Endothelial cell of umbilical vein (primary cell): ENCODE results near the gene UNC45A. TPM values are rescaled to one million over a fixed set of nuclear protein-coding genes. Genes with fewer than 3 reads are reported as not detected.
"Not testable (repeated sequence)": the region's sequence is repeated elsewhere in the genome, so short reads cannot be mapped to it uniquely, and the experiment has no call there.

Experiments used
- BruUV-seq: library from RNA; stranded (reverse); fragments of 400-500 nt; replicated peaks from 2 replicates; lab custom pipeline; 2021; lab: Mats Ljungman, UMichigan
- CTCF ChIA-PET: fragments of 300-600, 350-600 bp; sonication (Branson Sonifier 250); formaldehyde crosslinking; loops from one replicate; lab custom pipeline; 2021; ENCODE audit warnings: antibody characterized with exemption, inconsistent platforms; lab: Charles Lee
- POLR2A ChIA-PET: fragments of 300-600, 350-600 bp; sonication (Branson Sonifier 250); formaldehyde crosslinking; loops from one replicate; lab custom pipeline; 2021; ENCODE audit warnings: antibody characterized with exemption, inconsistent platforms; lab: Charles Lee
- DNase-seq: peaks from one replicate; pipeline ENCODE4 v3.0.0-alpha.2; 2011; ENCODE audit warnings: low read depth, low spot score
- FAIRE-seq: peaks from 2 replicates; lab custom pipeline; 2011; peaks lifted over from hg19 to GRCh38; lab: Jason Lieb, UNC
- H2AFZ ChIP-seq: 2 replicates; pipeline ENCODE4 v1.6.0; 2012; ENCODE audit warnings: low read depth, low read length, control low read depth, inconsistent platforms
- H3K27ac ChIP-seq: 2 replicates; pipeline ENCODE4 v1.5.1; 2011; ENCODE audit warnings: low read depth, mild to moderate bottlenecking, control low read depth, low read length, moderate library complexity; ENCODE audit not compliant: insufficient read depth
- H3K27me3 ChIP-seq, 2 experiments: 2 replicates each; pipeline versions ENCODE4 v1.6.0 to v1.6.1; 2011; ENCODE audit warnings: low read length in 2 of 2, mixed read lengths in 1 of 2; ENCODE audit not compliant: control insufficient read depth in 2 of 2, insufficient read depth in 2 of 2
- H3K36me3 ChIP-seq, 2 experiments: 2 replicates in 1 of 2; 3 replicates in 1 of 2; pipeline ENCODE4 v1.5.1; 2011; ENCODE audit warnings: low read length in 2 of 2, mild to moderate bottlenecking in 1 of 2, moderate library complexity in 1 of 2; ENCODE audit not compliant: control insufficient read depth in 2 of 2, insufficient read depth in 2 of 2; ENCODE audit errors: extremely low read depth in 1 of 2
- H3K4me1 ChIP-seq: 3 replicates; pipeline ENCODE4 v1.5.1; 2011; ENCODE audit warnings: mild to moderate bottlenecking, low read length; ENCODE audit not compliant: control insufficient read depth, insufficient read depth; ENCODE audit errors: extremely low read depth
- H3K4me2 ChIP-seq: 2 replicates; pipeline ENCODE4 v1.6.1; 2011; ENCODE audit warnings: low read length, control low read depth, mixed read lengths; ENCODE audit not compliant: insufficient read depth
- H3K4me3 ChIP-seq, 3 experiments: fragments of 200-600 bp in 1 of 3; sonication (generic), shearing (Covaris generic) in 1 of 3; replicated peaks in 1 of 3; 2 replicates each; pipeline ENCODE4 v1.5.1; 2011 to 2016; ENCODE audit warnings: control low read depth in 3 of 3, low read length in 3 of 3, mild to moderate bottlenecking in 2 of 3, inconsistent platforms in 1 of 3, low read depth in 1 of 3, moderate library complexity in 1 of 3; ENCODE audit not compliant: insufficient read depth in 1 of 3
- H3K79me2 ChIP-seq: 2 replicates; pipeline ENCODE4 v1.6.0; 2012; ENCODE audit warnings: low read length, inconsistent platforms; ENCODE audit not compliant: control insufficient read depth, insufficient read depth
- H3K9ac ChIP-seq: replicated peaks from 2 replicates; pipeline ENCODE3; 2011; ENCODE audit warnings: low read length, control low read depth; ENCODE audit not compliant: insufficient read depth; ENCODE audit errors: extremely low read depth
- H3K9me1 ChIP-seq: replicated peaks from 3 replicates; pipeline ENCODE4 v1.6.0; 2011; ENCODE audit warnings: mild to moderate bottlenecking, low read length; ENCODE audit not compliant: control insufficient read depth, insufficient read depth; ENCODE audit errors: extremely low read depth
- H3K9me3 ChIP-seq: replicated peaks from 2 replicates; pipeline ENCODE4 v1.5.1; 2012; ENCODE audit warnings: low read length, inconsistent platforms; ENCODE audit not compliant: control insufficient read depth, insufficient read depth
- H4K20me1 ChIP-seq: replicated peaks from 2 replicates; pipeline ENCODE3; 2011; ENCODE audit warnings: mild to moderate bottlenecking, low read length; ENCODE audit not compliant: control insufficient read depth, insufficient read depth; ENCODE audit errors: extremely low read depth
- EZH2 ChIP-seq: IDR thresholded peaks from 2 replicates; pipeline ENCODE4 v1.6.1; 2012; ENCODE audit warnings: borderline replicate concordance, low read depth, mild to moderate bottlenecking, moderate library complexity, low read length, inconsistent platforms; ENCODE audit not compliant: severe bottlenecking
- FOS ChIP-seq: IDR thresholded peaks from 2 replicates; pipeline ENCODE4 v1.6.1; 2011; ENCODE audit warnings: mild to moderate bottlenecking, low read length, moderate library complexity, borderline replicate concordance; ENCODE audit not compliant: insufficient read depth
- GATA2 ChIP-seq: IDR thresholded peaks from 2 replicates; pipeline ENCODE4 v1.7.0; 2011; ENCODE audit warnings: low read depth, mild to moderate bottlenecking, moderate library complexity, mixed read lengths, low read length; ENCODE audit not compliant: insufficient read length, insufficient read depth
- JUN ChIP-seq: IDR thresholded peaks from 2 replicates; pipeline ENCODE4 v1.6.1; 2011; ENCODE audit warnings: borderline replicate concordance, low read depth; ENCODE audit not compliant: insufficient read length, insufficient read depth
- MYC ChIP-seq: IDR thresholded peaks from one replicate; pipeline ENCODE4 v1.6.1; 2011; ENCODE audit warnings: mild to moderate bottlenecking, low read depth, low read length
- POLR2A ChIP-seq: IDR thresholded peaks from 2 replicates; pipeline ENCODE4 v1.6.1; 2012; ENCODE audit warnings: low read depth, mild to moderate bottlenecking, control low read depth, low read length
- POLR2AphosphoS5 ChIP-seq: IDR thresholded peaks from 2 replicates; pipeline ENCODE4 v1.6.1; 2012; ENCODE audit warnings: low read depth, mild to moderate bottlenecking, control low read depth, low read length, moderate library complexity; ENCODE audit not compliant: insufficient read depth
- dilution Hi-C: fragments of 300-500 bp; cut with MboI; formaldehyde crosslinking; loops from one replicate; pipeline ENCODE4 v1.15.0; 2019; ENCODE audit warnings: low sequenced_read_pairs; ENCODE audit not compliant: extremely low pct_ligation_motif_present
- intact Hi-C: fragments of 100-400 bp; cut with micrococcal nuclease; formaldehyde crosslinking; loops from one replicate; pipeline ENCODE4 v1.10.0; 2022
- polyA plus RNA-seq, 4 experiments: library from polyadenylated mRNA; depleted of rRNA in 3 of 4; stranded (reverse) in 3 of 4; unstranded in 1 of 4; fragments of >200 nt; gene quantifications; 2 replicates each; pipeline versions ENCODE4 v1.2.1 to v1.2.3, GENCODE V29; 2011 to 2012; ENCODE audit warnings: missing spikeins in 1 of 4
- total RNA-seq: library from RNA; stranded (reverse); gene quantifications from 2 replicates; pipeline ENCODE4 v1.2.3, GENCODE V29; 2021
- TF ChIP-seq, protein P1 (sequence below), 2 donors: IDR thresholded peaks; 1 replicate in 1 of 2; 2 replicates in 1 of 2; pipeline ENCODE4 v1.5.1; 2011; ENCODE audit warnings: low read length in 2 of 2, mild to moderate bottlenecking in 2 of 2, moderate library complexity in 2 of 2, control low read depth in 1 of 2, inconsistent platforms in 1 of 2, low read depth in 1 of 2; ENCODE audit not compliant: insufficient read depth in 1 of 2; ENCODE audit errors: extremely low read depth in 1 of 2
- TF ChIP-seq, protein P2 (sequence below): IDR thresholded peaks from 2 replicates; pipeline ENCODE4 v1.6.1; 2011; ENCODE audit not compliant: insufficient read depth, insufficient read length

Gene UNC45A
- total and polyA plus RNA-seq, 2 donors (not counting 3 experiments of a cell fraction or from before 2014, with no cell fraction given): 103 to 106 TPM

DNA sequence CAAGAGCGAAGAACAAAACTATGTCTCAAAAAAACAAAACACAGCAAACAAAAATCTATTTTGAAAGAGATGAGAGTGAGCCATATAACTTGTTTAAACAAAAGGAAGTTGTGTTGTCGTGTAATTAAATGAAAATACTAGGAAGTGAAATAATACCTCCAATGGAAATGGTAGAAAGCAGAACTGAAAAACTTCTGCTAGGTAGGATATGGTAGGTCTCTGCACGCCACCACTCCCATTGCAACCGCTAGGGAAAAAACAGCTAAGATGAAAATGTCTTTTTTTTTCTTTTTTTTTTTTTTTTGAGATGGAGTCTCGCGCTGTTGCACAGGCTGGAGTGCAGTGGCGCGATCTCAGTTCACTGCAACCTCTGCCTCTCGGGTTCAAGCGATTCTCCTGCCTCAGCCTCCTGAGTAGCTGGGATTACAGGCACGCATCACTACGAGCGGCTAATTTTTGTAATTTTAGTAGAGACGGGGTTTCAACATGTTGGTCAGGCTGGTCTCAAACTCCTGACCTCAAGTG is 37.9 kb upstream of the UNC45A start:
- H3K27ac ChIP-seq, BruUV-seq, H3K79me2 ChIP-seq, H3K9ac ChIP-seq, H3K4me2 ChIP-seq, H4K20me1 ChIP-seq, H3K9me1 ChIP-seq, H3K4me1 ChIP-seq, intact Hi-C loops, dilution Hi-C loops, FAIRE-seq, H3K4me3 ChIP-seq, POLR2A ChIA-PET, H3K27me3 ChIP-seq, H3K9me3 ChIP-seq, DNase-seq, H2AFZ ChIP-seq: not testable (repeated sequence)
- CTCF ChIA-PET: interaction anchor here (0.6 to 3.7 kb wide), 4 partner anchors 11 to 249 kb away, joined by 3 to 18 read pairs (median 5); partner anchors contain the start of gene HDDC3
- peaks cover 7 to 24% of the 10 kb centered on the region in 2 experiments for H3K36me3 ChIP-seq

DNA sequence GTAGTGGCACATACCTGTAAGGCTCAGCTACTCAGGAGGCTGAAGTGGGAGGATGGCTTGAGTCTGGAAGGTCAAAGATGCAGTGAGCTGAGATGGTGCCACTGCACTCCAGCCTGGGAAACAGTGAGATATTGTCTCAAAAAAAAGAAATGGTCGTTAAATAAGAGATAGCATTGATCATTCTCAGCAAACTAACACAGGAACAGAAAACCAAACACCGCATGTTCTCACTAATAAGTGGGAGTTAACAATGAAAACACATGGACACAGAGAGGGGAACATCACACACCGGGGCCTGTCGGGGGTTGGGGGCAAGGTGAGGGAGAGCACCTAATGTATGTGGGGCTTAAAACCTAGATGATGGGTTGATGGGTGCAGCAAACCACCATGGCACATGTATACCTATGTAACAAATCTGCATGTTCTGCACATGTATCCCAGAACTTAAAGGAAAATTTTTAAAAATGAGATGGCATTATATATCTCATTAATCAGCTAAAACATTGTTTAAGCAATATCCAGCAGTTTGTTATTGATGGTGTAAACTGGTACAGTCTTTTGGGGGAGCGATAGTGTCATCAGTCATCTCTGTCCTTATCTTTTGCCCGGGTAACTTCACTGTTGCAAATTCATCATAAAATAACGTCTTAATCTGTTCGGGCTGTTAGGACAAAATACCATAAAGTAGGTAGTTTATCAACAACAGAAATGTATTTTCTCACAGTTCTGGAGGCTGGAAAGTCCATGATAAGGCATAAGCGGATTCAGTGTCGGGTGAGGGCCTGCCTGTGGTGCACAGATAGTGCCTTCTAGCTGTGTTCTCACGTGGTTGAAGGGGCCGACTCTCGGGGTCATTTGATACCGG is 33.7 kb upstream of the UNC45A start:
- Histone ChIP-seq H4K20me1 (no peaks in the 10 kb centered on the region), H3K36me3 (peaks cover 0 to 12% of the 10 kb centered on the region in 2 experiments), H3K4me2 (peak overlapping the region; percentile 92), H3K27me3 (no peaks in the 10 kb centered on the region), H3K9me3 (no peaks in the 10 kb centered on the region), H3K9ac (peak overlapping the region; percentile 58), H3K9me1 (no peaks in the 10 kb centered on the region), H3K4me3 (peak overlapping the region in 1 of 3 experiments; percentile 63), H3K27ac (peak overlapping the region; percentile 51), H3K4me1 (peaks cover 17% of the 10 kb centered on the region), H2AFZ (peak overlapping the region; percentile 94), H3K79me2 (peaks cover 4% of the 10 kb centered on the region)
- ChIA-PET POLR2A (interaction anchor here (1.1 kb wide), 1 partner anchor 252 kb away, joined by 3 read pairs; no protein-coding TSS in a partner anchor), CTCF (interaction anchor here (1.1 to 7.3 kb wide), 3 partner anchors 31 to 611 kb away, joined by 3 to 57 read pairs (median 4); partner anchors contain the start of gene HDDC3)
- FAIRE-seq: no peak
- DNase-seq: no peak
- intact Hi-C loops: loop anchor here (1.0 kb wide), 1 partner anchor 30 kb away; no protein-coding TSS in a partner anchor
- no TSS peak for BruUV-seq
- TF ChIP-seq POLR2A (no peak), POLR2AphosphoS5 (no peak), MYC (no peak), GATA2 (no peak), FOS (no peak), EZH2 (no peak), JUN (no peak)
- TF ChIP-seq, protein P1, sequence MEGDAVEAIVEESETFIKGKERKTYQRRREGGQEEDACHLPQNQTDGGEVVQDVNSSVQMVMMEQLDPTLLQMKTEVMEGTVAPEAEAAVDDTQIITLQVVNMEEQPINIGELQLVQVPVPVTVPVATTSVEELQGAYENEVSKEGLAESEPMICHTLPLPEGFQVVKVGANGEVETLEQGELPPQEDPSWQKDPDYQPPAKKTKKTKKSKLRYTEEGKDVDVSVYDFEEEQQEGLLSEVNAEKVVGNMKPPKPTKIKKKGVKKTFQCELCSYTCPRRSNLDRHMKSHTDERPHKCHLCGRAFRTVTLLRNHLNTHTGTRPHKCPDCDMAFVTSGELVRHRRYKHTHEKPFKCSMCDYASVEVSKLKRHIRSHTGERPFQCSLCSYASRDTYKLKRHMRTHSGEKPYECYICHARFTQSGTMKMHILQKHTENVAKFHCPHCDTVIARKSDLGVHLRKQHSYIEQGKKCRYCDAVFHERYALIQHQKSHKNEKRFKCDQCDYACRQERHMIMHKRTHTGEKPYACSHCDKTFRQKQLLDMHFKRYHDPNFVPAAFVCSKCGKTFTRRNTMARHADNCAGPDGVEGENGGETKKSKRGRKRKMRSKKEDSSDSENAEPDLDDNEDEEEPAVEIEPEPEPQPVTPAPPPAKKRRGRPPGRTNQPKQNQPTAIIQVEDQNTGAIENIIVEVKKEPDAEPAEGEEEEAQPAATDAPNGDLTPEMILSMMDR (IDR thresholded peaks at IDR 0.05; ENCODE audit: extremely low read depth in 1 of 2, insufficient read depth in 1 of 2, low read depth in 1 of 2, low read length in 2 of 2): no peak
- TF ChIP-seq, protein P2, sequence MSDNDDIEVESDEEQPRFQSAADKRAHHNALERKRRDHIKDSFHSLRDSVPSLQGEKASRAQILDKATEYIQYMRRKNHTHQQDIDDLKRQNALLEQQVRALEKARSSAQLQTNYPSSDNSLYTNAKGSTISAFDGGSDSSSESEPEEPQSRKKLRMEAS: no peak
- dilution Hi-C loops: no loop called here
